ENCODE results near the gene EHBP1.

Gene EHBP1

DNA sequence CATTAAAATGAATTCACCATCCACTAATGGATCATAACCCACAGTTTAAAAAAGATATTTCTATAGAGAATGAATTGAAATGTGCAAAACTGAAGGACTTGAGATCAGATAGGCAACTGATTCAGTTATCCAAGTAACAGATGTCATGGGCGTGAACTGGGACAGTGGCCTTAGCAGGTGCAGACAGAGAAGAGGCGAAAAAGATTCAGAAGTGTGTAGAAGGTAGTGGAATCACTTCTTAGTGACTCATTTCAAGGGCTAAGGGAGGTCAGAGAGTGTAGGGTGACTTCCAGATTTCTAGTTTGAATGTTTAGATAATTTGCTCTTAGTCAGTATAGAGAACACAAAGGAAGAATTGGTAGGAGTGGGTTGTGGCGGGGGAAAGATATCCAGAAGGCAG is 79.7 kb downstream of the EHBP1 start:
- no peak for DNase-seq (ENCODE audit: low spot score)

DNA sequence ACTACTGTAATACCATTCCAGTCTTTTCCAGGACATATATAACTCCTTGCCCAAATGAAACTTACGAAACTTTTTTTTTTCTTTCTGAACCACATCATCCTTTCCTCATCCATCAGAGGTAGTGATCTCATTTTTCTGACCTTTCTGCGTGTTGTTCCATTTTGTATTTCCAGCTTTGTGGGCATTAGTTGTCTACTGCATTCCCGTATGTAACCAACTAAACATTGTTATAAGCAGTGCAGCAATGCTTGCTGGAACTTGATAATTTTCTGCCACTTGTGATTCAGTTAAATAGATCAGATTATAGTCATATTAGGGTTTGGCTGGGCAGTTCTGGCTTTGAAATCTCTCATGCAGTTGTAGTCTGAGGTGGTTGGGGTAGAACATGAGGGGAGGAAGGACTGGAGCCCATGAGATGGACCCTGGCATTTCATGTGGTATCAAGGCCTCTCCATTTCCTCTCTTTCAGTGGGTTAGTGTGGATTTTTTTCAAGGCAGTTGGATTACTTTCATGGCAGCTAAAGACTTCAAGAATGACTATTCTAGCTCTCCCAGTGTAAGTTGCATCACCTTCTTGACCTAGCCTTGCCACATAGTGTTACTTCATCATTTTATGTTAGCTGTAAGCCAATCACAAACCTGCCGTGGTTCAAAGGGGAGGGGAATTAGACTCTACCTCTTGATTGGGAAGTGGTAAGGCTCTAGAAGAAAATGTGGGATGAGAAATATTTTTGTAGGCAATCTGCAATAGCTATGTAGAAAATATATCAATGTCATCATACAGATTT is 80.5 kb downstream of the EHBP1 start:
- DNase-seq (ENCODE audit: low spot score) = no peak

GRCh38 chr2:62787386-62787785 is 81.9 kb downstream of the EHBP1 start:
- DNase-seq (ENCODE audit: low spot score) = peak; percentile 71

DNA sequence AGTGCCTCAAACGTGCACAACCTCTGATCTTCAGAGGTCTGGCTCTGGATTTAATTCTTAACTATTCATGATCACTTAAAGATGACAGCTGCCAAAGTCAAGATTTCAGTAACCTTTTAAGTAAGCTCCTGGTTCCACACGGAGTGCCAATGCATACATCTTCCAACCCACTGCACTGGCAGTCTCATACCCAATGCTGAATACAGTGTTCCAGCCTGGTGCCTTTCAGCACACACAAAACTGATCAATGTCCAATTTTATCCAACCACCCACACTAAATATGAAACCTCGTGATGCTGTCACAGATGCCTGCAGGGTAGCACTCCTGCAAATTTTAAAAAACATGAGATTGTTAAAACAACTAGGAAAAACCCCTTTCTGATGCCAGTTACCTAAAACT is 84.0 kb downstream of the EHBP1 start:
- DNase-seq (ENCODE audit: low spot score) = no peak

DNA sequence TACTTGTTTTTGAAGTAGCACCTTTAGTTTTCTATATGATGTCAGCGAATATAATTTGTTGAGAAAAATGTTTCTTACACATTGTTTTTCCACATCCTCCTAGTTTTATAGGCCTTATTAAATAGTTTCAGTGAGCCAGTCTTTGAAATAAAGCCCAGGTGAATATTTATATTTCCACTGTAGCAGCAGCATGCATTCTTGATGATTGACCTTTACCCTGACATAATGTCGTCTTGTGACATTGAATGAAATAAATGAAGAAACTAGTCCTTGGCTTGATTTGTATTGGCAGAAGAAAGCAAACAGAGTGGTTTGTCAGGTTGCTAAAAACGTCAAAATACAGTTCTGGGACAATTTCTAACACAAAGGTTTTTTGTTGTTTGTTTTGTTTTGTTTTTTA is 84.4 kb downstream of the EHBP1 start:
- DNase-seq (ENCODE audit: low spot score) = no peak

GRCh38 chr2:62792408-62792807 is 86.9 kb downstream of the EHBP1 start:
- no peak for DNase-seq (ENCODE audit: low spot score)

DNA sequence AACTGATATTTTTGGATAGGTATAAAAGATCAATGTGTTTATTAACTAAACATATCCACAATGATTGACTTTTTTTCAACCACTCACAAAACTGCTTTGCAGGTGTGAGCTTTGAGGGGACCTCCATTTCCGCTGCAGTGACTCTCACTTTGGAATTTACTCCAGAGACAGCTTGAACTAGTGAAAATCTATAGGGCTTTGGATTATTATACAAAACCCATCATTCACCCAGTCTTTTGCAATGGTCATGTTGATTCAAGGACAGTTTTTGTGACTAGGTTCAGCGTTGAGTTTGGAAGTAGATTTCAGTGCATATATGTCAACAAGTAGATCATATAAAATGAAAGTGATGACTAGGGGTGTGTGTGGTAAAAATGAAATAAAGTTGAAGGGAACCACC is 87.7 kb downstream of the EHBP1 start:
- no peak for DNase-seq (ENCODE audit: low spot score)

DNA sequence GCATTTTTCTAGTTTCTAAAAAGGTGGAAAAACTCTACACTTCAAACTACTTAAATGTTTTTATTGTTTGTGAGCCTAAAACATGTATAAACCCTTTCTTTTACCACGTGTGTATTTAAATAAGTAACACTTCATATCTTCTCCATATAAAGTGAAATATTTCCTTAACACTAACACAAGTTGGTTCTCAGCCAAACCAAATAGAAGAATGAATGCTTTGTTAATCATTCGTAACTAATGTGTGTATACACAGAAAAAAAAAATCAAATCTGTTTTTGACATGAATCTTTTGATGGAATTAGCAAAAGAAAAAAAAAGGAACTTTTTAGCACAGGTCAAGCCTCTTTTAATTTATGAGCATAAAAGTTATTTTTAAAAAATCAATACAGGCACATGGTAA is 89.3 kb downstream of the EHBP1 start:
- DNase-seq (ENCODE audit: low spot score) = no peak

- no peak for DNase-seq (ENCODE audit: low spot score)
Observed at GRCh38 chr2:62795341-62795740, 89.8 kb downstream of the EHBP1 start.

GRCh38 chr2:62797107-62797506 is 91.6 kb downstream of the EHBP1 start:
- DNase-seq (ENCODE audit: low spot score) = no peak

DNA sequence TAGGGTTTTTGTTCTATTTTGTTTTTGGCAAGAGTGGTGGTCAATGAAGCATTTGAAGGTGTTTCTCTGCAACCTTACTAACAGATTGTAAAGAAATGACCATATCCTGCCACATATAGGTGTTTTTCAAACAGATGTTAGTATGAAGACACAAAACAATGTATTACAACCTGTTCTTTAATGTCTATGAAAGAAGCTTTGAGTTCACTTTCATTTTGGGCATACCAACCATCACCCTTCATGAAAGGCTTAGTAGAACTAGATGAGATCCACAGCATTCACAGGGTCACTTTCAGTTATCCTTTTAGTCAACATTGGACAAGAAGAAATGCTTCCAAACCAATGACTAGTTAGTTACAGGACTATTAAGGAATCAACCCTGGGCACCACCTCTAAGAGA is 95.1 kb downstream of the EHBP1 start:
- no peak for DNase-seq (ENCODE audit: low spot score)

GRCh38 chr2:62801110-62801509 is 95.6 kb downstream of the EHBP1 start:
- DNase-seq (ENCODE audit: low spot score) = no peak

DNA sequence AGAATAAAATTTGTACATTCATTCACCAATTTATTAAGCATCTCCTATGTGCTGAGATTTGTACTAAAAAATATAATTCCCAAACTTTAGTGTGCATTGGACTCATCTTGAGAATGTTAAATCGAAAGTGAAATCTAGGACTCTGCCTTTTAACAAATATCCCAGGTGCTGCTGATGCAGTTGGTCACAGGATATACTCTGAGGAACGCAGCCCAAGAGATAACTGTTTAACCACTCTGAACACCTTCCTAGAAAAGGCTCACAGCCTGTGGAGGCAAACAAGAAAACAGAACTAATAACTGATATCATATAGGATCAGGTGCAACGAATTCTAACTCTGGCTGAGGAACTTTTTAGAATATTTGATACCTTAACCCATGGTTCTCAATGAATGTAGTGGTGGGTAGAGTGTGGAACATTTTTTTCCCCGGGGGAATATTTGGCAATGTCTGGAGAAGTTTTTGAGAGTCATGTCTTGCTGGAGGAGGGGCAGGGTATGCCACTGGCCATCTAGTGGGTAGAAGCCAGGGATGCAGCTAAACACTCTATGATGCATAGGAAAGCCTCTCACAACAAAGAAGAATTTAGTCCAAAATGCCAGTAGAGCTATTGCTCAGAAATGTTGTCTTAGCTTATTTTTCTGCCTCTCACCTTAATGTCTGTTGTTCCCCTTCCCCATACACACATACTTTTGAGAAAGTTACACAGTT is 96.5 kb downstream of the EHBP1 start:
- no peak for DNase-seq (ENCODE audit: low spot score)

DNA sequence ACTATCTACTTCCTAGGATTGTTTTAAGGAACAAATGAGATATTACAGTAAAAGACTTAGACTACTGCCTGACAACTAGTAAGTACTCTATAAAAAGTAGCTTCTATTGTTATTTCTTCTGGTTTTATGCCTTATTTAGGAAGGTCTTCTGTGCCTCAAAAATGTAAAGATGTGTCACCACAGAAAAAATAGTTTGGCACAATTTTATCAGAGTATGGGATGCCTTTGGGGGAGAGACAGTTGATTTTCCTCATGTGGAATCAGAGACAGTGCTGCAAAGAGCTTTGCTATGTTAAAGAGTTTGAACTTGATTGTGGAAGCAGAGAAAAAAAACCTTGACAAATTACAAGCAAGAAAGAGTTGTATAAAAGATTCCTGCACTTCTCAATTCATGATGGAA is 98.4 kb downstream of the EHBP1 start:
- no peak for DNase-seq (ENCODE audit: low spot score)

DNA sequence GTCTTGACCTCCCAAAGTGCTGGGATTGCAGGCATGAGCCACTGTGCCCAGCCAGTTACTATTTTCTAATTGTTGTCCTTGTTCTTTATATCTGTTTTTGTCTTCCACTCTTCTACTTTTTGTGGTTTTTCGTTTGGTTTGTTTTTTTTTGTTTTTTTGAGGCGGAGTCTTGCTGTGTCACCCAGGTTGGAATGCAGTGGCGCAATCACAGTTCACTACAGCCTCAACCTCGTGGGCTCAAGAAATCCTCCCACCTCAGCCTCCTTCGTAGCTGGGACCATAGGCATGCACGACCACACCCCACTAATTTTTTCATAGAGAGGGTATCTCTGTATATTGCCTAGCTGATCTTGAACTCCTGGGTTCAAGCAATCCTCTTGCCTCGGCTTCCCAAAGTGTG is 100.7 kb downstream of the EHBP1 start:
- no peak for DNase-seq (ENCODE audit: low spot score)

GRCh38 chr2:62808554-62808953 is 103.0 kb downstream of the EHBP1 start:
- no peak for DNase-seq (ENCODE audit: low spot score)

GRCh38 chr2:62811086-62811485 is 105.6 kb downstream of the EHBP1 start:
- DNase-seq (ENCODE audit: low spot score) = no peak

DNA sequence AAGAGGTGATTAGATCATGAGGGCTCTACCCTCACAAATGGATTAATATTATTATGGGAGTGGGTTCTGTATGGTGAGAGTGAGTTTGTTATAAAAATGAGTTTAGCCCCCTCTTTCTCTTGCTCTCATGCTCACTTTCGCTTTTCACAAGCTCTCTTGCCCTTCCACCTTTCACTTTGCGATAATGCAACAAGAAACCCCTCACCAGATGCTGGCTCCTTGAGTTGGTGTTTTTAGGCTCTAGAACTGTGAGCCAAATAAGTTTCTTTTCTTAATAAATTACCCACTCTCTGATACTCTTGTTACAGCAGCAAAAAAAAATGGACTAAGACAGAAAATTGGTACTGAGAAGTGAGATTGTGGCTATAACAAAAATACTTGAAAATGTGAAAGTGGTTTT is 106.5 kb downstream of the EHBP1 start:
- DNase-seq (ENCODE audit: low spot score) = no peak

DNA sequence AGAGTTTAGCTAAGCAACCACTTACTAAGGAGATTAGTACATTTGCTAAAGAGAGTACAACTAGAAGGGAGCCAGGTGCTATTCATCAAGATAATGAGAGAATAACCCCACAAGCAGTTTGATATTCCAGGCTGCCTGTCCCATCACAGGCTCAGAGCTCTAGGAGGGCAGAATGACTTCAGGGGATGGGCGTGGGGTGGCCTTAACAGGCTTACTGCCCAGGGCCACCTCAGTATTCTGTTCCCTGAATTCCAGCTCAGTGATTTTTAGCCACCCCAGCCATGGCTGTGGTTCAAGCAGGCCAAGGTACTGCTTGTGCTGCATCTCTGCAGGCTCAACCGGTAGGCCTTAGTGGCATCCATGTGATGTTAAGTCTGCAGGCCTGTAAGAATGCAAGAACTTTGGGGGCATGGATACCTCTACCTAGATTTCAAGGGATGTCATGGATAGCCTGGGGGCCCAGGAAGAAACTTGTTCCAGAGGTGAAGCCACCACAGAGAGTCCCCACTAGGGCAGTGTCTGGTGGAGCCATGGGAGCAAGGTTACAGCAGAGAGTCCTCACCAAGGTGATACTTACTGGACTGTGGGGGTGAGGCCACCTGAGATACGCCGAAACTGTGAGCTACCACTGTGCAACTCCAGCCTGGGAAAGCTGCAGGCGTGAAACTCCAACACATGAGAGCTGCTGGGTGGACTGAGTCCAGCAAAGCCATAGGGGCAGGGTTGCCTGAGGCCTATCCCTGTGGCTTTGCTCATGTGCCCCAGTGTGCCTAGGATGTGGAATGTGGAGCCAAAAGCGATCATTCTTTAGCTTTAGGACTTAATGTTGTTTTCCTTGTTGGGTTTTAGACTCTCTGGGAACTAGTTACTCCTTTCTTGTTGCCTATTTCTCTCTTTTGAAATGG is 107.7 kb downstream of the EHBP1 start:
- no peak for DNase-seq (ENCODE audit: low spot score)

DNA sequence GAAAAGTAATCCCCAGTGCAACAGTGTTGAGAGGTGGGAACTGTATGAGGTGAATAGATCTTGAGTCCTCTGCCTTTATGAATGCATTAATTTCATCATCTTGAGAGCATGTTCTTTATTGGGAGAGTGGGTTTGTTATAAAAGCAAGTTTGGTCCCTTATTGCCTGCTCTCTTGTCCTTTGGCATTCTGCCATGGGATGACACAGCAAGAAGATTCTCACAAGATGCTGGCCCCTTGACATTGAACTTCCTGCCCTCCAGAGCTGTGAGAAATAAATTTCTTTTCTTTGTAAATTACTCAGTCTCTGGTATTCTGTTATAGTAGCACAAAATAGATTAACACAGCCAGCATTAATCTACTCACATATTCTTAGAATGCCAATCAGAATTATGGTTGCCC is 108.6 kb downstream of the EHBP1 start:
- DNase-seq (ENCODE audit: low spot score) = no peak

DNA sequence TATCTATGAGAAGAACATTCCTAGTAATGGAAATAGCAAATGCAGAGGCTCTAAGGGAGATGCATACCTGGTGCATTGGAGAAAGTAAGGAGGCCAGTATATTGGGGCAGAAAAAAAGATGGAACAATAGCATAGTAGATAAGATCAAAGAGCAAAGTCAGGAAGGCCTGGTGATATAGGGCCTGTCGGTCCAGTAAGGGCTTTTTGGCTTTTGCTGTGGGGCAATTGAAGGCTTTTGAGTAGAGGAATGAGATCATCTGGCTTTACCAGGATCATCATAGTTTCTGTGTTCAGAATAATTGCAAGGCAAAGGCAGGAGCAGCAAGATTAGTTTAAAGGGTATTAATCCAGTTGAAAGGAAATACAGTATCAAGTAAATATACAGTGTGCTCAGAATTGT is 111.8 kb downstream of the EHBP1 start:
- no peak for DNase-seq (ENCODE audit: low spot score)

DNA sequence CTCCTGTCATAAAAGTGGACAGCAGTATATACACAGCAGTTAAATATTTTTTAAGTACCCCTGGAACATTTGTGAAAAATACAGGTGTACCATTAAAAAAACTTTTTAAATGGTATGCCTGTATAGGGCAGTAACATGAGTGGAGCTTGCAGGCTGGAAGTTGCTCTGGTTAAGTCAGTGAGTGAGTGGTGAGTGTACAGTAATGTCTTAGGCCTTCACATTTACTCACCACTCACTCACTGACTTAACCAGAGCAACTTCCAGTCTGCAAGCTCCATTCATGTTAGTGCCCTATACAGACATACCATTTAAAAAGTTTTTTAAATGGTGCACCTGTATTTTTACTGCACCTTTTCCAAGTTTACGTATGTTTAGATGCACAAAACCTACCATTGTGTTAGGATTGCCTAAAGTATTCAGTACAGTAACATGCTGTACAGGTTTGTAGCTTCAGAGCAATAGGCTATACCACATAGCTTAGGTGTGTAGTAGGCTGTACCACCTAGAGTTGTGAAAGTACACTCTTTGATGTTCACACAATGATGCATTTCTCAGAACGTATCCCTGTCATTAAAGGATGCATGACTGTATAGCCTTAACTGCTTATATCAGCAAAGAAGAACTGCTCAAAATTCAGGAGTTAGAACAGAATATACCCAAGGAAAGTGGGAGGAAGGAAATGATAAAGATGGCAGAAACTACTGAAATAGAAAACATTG is 112.6 kb downstream of the EHBP1 start:
- no peak for DNase-seq (ENCODE audit: low spot score)

All from cerebellar cortex (tissue), 1 donor.